ENCODE data around the gene IFI35.

GRCh38 chr17:43014649-43015542, 8.3 kb downstream of the IFI35 start:
- TF ChIP-seq CTCF (IDR thresholded peaks at IDR 0.05; ENCODE audit: borderline replicate concordance, extremely low read depth, low read length, poor library complexity, severe bottlenecking) (no peak), EZH2 (IDR thresholded peaks at IDR 0.05; ENCODE audit: borderline replicate concordance, low read depth, low read length, severe bottlenecking) (no peak)

All from DND-41 (cell line).